NCI-H446 (cell line): Measurements from ENCODE around the gene IPO9.
"Not testable (repeated sequence)": the region's sequence is repeated elsewhere in the genome, so short reads cannot be mapped to it uniquely, and the experiment has no call there.

ENCODE experiments used
- DNase-seq, 2 experiments: peaks; one replicate each; lab custom pipeline; 2025; lab: John Stamatoyannopoulos, UW

The IPO9 gene

DNA sequence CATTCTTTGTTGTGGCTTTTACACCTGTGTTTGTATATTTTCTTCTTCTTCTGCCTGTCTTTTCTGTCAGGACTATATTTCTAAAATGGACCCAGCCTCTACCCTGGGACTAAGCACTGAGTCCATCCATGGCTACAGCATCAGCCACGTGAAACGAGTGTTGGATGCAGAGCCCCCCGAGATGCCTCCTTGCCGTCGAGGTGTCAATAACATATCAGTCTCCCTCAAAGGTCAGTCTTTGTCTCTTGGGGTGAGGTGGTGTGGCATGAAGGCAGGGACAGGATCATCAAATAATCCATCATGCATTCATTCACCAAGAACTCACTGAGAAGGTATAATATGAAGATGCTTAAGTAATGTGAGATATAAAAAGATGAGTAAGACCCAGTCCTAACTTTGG, 19.1 kb upstream of the IPO9 start:
- DNase-seq = no peak

DNA sequence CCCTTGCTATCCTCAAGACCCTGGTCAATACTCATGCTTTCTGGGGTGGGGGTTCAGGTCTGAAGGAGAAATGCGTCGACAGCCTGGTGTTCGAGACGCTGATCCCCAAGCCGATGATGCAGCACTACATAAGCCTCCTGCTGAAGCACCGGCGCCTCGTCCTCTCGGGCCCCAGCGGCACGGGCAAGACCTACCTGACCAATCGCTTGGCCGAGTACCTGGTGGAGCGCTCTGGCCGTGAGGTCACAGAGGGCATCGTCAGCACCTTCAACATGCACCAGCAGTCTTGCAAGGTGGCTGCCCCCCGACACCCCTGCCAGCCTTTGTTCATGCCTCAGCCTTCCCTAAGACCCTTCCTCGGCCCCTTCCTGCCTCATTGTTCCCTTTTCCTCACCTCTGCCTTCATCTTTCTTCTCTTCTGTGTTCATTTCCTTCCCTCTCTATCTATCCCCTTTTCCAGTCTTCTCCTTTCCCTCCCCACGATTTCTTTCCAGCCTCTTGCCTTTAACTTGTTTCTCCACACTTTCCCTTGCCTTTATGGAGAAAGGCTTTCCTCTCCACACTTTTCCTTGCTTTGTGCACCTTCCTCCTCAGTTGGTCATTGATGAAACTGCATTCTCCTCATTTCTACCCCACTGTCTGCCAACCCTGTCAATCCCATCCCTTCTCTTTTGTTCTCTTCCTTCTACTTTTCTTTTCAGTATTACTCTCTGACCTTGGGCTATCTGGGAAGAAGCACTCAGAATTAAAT, 18.3 kb upstream of the IPO9 start:
- no peak for DNase-seq

DNA sequence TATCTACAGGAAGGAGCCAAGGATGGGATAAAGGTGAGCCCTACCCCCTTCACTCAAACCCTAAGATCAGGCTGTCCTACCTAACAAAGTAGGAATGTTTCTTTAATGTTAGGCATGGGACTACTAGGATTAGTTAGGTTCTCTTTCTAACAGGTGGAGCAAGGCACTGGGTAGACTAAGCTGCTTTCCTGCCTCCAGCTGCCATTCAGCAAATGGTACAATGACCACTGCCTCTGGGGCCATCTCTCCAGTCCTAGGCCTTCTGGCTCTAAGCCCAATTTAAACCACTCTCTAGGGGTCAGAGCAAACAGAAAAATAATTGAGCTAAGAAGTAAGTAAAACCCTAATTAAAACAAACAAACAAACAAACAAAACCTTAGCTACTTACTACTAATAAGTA, 15.7 kb upstream of the IPO9 start:
- DNase-seq = no peak

DNA sequence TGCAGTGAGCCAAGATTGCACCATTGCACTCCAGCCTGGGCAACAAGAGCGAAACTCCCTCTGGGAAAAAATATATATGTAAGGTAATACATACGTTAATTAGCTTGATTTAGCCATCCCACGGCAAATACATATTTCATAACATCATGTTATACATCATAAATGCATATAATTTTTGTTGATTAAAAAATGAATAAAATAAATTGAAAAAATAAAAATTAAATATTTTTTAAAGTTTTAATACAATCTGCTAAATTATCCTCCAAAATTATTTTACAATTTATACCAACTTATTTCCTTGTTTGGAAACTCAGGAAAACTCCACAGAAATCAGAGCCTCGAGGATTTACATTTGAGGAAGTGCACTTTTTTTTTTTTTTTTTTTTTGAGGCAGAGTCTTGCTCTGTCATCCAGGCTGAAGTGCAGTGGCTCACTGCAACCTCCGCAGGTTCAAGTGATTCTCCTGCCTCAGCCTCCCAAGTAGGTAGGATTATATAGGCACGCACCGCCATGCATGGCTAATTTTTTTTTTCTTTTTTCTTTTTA, 12.6 kb upstream of the IPO9 start:
- DNase-seq = no peak

DNA sequence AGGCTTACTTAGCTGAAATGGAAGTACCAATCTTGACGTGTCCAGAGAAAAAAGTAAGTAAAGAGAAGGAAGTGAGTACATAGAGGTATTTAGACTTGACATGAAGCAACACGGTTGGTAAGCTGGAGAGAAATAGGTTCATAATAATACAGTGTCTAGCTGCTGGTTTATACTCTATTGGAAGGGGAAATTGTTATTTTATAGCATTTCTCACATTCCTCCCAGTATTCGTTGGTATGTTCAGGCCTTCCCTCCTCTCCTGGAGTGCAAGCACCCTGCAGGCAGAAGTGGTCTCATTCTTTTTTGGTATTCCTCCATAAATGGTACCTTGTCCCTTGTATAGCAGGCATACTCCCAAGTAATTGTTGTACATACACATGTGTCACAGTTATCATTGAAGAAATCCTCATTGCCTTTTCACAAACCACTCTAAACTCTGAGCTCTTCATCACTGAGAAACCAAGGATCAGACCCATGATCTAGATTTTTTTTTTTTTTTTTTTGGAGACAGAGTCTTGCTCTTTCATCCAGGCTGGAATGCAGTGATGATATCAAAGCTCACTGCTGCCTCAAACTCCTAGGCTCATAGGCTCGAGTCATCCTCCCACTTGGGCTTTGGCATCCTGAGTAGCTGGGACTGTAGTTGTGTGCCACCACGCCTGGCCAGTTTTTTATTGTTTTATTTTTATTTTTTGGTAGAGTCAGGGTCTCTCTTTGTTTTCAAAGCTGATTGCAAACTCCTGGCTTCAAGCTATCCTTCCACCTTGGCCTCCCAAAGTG, 9.8 kb upstream of the IPO9 start:
- DNase-seq = no peak

DNA sequence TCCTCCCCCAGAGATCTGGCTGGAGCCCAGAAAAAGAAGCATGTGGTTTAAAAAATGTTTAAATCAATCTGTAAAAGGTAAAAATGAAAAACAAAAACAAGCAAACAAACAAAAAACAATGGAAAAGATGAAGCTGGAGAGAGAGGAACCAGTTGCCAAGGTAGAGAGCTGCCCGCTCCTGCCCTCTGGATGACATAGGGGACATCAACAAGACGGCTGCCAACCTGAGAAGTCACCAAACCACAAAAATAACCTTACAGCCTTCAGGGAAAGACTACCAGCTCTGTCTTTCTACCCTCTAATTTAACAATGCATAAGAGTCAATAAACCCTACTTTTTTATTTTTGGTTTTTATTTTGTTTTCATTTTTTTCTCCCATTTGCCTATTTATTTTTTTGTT, 8.5 kb upstream of the IPO9 start:
- DNase-seq = no peak

DNA sequence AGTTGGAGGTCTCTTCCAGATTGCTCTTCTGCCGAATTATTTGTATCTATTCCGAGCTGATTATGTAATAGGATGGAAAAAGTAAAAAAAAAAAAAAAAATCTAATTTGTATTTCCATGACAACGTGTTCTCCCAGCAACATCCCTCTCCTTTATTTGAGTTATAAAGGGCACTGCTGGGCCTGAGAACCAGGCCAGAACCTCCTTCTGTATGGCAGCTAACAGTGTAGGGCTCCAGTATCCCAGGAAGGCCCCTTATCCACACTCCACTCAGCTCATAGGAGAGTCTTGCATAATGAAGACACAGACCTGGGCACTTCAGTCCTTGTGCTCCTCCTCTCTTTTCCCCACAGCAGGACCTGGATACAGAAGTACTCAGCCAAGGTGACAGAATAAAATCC, 3.7 kb upstream of the IPO9 start:
- DNase-seq = no peak

DNA sequence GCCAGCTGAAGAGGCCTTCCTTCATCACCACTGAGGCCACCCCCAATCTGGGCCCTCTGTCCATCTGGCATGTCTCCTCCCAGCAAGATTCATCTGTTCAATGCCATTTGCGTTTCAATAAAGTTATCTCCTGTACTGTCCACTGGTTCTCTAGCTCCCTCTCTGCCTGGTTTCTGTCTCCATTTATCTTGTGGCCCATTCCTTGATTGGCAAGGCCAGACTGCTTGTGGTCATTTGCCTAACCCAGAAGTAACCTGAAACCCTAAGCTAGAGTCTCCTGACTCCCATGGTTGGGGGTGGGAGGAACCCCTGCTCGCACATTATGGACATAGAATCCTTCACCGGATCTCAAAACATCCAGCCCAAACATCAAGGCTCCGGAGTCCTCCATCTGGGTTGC, 2.1 kb upstream of the IPO9 start:
- no peak for DNase-seq

DNA sequence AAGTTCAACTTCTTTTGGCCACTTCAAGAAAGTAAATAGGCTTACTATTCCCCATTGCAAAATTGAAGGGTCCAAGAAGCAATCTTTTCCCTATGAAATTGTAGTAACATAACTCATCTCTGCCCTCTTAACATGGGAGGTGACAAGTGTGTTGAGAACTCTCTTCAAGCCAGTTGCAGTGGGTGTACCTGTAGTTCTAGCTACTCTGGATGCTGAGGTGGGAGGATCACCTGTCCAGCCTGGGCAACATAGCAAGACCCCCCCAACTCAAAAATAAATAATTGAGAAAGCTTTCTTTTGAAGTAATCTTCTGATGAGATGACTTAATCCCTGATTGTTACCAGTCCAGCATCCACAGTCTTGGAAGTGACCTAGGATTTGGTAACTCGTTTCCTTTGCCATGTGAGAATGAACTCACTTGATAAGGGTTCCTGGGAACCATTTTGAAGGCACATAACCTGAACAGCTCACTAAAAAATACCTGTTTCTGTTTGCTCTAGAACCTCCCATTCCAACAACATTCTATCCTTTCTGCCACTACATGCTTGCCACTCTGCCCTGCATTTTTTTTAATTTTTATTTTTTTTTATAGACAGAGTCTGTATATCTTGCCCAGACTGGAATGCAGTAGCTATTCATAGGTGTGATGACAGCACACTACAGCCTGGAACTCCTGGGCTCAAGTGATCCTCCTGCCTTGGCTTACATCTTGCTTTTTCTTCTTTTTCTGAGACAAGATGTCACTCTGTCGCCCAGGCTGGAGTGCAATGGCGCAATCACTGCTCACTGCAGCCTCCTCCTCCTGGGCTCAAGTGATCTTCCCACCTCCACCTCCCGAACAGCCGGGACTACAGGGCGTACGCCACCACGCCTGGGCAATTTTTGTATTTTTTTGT, 1.4 kb upstream of the IPO9 start:
- no peak for DNase-seq

DNA sequence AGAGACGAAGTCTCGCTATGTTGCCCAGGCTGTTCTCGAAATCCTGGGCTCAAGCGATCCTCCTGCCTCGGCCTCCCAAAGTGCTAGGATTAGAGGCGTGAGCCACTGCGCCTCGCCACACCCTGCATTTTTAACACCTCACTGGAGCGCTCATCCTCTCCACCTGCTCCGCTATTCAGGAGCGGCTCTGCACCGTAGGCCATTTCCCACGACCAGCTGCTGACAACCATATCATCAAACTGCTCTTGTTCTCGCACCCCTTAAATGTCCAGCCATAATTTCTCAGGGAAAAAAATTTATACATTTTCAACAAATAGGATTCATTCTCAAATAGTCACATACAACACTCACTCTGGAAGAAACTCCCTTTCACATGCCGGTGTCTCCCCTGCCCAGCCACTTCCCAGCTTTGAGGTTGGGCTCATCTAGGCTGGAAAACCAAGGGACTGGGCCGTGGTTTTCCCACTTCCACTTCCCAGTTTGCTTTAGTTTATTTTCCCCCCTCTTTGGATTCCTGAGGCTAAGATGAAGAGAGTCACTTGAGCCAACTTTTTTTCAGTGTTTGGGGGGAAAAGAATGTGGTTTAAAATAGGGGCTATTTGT, 639 bp upstream of the IPO9 start:
- DNase-seq = no peak

DNA sequence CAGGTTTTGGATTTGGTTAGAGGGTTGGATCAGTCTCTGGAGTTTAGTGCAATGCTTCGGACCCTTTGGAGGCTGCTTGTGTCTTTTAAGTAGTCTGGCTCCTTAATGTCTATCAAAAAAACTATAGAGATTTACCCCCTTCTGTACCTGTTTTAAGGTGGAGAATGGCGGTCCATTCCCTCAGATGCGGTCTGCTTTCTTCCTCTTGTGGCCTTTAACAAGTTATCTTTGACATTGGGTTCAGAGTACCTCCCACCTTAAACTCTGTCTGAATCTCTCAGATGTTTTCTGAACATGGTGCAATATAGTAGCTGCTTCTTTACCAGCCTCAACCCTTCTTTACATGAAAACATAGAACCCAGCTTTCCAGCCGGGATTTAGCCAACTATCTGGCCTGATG, 2.4 kb downstream of the IPO9 start:
- no peak for DNase-seq

DNA sequence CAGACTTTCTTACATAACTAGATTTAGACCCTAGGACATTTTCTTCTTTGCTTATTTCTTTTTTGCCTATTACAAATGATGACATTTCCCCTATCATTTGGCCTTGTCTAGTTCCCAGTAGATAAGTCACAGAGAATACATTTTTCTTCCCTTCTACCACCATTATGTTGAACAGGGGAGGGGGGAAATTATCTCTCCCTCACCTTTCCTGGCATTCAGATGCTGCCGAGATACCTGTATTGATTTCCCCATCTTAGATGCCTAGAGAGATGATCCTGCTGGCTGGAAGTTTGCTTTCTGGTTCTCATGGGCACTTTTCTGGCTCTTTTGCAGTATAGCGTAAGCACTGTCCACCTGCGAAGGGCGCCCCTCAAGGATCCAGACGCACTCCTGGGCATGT, 5.7 kb downstream of the IPO9 start:
- no peak for DNase-seq

DNA sequence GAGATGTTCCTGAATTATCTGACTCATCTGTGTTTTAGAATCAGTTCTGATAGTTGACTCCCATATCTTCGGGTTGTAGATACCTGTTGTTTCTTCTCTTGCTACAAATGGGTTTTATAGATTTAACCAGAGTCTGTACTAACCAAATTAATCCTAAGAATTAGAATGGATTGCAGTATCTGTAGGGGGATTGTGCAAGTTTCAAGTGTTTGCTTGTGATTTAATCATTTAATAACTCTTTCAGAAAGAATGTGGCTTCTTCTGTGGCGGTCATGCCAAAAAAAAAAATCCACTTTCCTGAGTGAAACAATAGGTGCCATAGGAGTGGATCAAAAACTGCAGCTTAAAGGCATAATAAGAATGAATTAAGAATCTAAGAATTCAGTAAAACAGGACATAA, 9.4 kb downstream of the IPO9 start:
- no peak for DNase-seq

DNA sequence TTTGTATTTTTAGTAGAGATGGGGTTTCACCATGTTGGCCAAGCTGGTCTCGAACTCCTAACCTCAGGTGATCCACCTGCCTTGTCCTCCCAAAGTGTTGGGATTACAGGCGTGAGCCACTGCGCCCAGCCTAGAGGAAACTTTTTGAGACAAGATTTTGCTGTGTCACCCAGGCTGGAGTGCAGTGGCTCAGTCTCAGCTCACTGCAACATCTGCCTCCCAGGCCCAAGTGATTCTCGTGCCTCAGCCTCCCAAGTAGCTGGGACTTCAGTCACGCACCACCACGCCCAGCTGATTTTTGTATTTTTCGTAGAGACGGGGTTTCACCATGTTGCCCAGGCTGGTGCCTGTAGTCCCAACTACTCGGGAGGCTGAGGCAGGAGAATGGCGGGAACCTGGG, 10.1 kb downstream of the IPO9 start:
- DNase-seq = not testable (repeated sequence)

DNA sequence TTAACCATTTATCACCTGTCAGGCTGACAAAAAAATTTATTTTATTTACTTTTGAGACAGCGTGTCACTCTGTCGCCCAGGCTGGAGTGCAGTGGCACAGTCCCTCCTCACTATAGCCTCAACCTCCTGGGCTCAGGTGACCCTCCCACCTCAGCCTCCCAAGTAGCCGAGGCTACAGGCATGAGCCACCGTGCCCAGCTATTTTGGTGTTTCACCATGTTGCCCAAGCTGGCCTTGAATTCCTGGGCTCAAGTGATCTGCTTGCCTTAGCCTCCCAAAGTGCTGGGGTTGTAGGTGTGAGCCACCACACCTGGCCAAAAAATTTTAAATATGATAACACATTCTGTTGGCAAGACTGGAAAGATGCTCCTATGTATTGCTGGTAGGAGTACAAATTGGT, 11.1 kb downstream of the IPO9 start:
- DNase-seq = no peak

DNA sequence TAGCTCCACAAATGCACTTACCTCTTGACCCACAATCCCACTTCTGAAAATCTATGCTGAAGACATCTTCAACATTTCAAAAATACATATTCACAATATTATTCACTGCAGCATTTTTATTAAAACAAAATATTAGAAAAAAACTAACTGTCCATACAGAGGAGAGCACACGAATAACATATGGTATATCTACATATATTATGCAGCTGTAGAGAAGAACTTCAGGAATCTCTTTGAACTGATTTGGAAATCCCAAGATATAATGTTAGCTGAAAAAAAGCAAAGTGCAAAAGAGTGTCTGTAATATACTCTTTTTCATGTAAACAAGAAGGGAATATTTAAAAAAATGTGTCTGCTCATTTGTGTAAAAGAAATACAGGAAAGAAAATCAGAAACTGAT, 11.5 kb downstream of the IPO9 start:
- DNase-seq = no peak

DNA sequence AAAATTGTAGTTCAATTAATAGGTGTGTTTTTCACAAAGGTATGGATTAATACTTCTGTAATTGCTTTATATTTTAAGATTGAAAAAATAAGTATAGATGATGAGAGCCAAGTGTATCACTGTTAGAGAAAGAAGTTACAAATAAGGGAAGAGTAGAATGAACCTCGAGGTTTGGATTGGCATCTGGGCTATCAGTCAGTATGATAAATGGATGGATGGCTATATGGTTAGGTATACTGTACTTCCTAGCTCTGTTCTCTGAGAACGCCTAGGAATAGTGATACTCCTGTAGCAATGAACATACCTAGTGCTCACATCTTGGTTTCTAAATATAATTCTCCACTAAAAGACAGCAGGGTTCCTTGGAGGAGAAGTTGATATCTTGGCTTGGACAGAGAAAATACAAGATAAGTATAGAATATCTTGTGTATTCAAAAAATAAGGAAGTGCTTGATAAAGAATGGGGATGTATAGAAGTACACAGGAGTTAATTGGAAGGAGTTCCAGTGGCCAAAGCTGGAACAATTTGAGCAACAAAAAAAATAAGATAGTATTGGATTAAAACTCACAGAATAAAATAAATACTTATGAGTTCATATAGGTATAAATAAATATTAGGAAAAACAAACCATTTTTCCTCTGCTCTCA, 12.4 kb downstream of the IPO9 start:
- DNase-seq = no peak

DNA sequence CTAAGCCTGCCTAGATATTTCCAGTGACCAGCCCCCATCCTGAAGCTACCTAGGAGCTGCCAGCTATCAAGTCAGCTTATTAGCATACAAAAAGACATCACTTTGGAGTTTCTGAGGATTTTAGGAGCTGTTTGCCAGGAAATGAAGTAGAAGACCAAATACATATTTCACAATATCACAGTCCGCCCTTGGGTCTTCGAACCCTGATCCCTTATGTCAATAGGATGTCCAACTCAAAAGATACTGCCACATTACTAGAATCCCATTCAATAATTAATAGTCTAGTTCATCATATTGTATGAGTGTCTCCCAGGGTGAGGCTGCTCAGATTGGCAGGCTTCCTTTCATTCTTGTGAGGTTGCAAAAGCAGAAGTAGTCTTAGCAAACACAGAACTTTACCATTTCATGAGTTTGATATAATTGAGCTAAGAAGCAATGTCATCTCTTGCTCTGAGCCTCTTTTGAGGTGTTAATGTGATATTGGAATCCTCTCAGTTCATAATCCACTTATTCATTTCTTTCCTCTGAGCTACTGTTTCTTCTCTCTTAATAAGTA, 13.6 kb downstream of the IPO9 start:
- no peak for DNase-seq

DNA sequence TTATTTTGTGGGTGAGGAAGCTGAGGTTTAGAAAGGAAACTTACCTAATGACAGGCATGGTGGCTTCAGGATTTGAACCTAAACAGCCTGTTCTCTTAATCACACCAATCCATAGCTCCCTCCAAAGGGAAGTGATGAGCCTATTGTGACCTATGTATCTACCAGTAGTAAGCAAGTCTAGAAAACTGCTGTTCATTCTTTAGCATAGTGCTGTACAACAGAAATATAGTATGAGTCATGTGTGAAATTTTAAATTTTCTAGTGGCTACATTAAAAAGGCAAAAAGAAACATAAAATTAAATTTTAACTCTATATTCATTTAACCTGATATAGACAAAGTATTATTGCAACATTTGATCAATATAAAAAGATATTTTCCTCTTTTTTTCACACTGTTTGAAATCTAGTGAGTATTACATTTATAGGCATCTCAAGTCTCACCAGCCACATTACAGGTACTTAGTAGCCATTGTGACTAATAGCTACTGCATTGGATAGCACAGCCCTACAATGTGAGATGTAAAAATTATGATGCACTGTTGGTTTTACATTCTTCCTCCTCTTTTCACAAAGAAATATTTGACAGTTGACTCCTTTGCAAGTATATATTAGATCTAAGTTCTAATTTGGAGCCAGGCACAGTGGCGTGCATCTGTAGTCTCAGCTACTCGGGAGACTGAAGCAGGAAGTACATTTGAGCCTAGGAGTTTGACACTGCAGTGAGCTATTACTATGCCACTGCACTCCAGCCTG, 16.6 kb downstream of the IPO9 start:
- no peak for DNase-seq

DNA sequence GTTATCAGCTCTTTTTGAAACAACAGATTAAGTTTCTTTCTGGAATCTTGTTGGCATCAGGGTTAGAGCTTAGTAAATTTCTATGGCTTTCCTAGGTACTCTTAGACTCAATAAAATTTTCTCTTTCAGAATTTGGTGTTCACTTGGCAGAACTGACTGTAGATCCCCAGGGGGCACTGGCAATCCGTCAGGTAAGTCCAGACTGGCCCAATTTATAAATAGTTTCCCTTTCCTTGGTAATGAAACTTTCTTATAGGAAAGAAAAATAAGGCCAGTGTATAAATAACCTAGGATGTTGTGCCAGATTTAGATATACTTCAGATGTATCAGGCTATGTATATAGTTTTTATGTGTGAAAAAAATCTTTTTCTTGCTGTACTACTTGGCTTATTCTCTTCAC, 18.2 kb downstream of the IPO9 start:
- DNase-seq = no peak
